PFSK-1 (cell line): ENCODE data around the gene MSS51.

Source experiments
- FOXP2 ChIP-seq: optimal IDR thresholded peaks from 2 replicates; pipeline ENCODE3; 2011; ENCODE audit warnings: borderline replicate concordance, control low read depth, inconsistent platforms; ENCODE audit not compliant: insufficient read depth; ENCODE audit errors: extremely low read length, extremely low read depth
- POLR2AphosphoS5 ChIP-seq: IDR thresholded peaks from 2 replicates; pipeline ENCODE4 v1.6.1; 2012; ENCODE audit warnings: low read depth, mild to moderate bottlenecking, control low read depth, low read length, moderate library complexity
- REST ChIP-seq, 2 experiments: IDR thresholded peaks; 2 replicates each; pipeline versions ENCODE4 v1.6.1 to v1.8.0; 2011 to 2012; ENCODE audit warnings: low read depth in 2 of 2, low read length in 2 of 2, control low read depth in 1 of 2, inconsistent platforms in 1 of 2, mild to moderate bottlenecking in 1 of 2, moderate library complexity in 1 of 2; ENCODE audit not compliant: insufficient read depth in 1 of 2
- SIN3A ChIP-seq: IDR thresholded peaks from 2 replicates; pipeline ENCODE4 v1.6.1; 2012; ENCODE audit warnings: mild to moderate bottlenecking, low read length, moderate library complexity, borderline replicate concordance; ENCODE audit not compliant: insufficient read depth
- TAF1 ChIP-seq: IDR thresholded peaks from 2 replicates; pipeline ENCODE4 v1.6.1; 2012; ENCODE audit warnings: low read length, control low read depth, borderline replicate concordance; ENCODE audit not compliant: insufficient read depth

MSS51 gene

DNA sequence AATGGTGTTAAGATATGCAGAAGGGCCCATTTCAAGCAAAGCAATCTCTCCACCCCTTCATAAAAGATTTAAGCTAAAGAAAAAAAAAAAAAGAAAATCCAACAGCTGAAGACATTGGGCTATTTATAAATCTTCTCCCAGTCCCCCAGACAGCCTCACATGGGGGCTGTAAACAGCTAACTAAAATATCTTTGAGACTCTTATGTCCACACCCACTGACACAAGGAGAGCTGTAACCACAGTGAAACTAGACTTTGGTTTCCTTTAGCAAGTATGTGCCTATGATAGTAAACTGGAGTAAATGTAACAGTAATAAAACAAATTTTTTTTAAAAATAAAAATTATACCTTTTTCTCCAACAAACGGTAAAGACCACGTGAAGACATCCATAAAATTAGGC is 33.8 kb upstream of the MSS51 start:
- TF ChIP-seq TAF1 (no peak), FOXP2 (no peak), SIN3A (no peak), REST (IDR thresholded peaks at IDR 0.05; ENCODE audit: insufficient read depth in 1 of 2, low read depth in 2 of 2, low read length in 2 of 2) (no peak), POLR2AphosphoS5 (no peak)

- TF ChIP-seq REST (IDR thresholded peaks at IDR 0.05; ENCODE audit: insufficient read depth in 1 of 2, low read depth in 2 of 2, low read length in 2 of 2) (no peak), SIN3A (no peak)
Observed at GRCh38 chr10:73465978-73466726, 32.8 kb upstream of the MSS51 start.

DNA sequence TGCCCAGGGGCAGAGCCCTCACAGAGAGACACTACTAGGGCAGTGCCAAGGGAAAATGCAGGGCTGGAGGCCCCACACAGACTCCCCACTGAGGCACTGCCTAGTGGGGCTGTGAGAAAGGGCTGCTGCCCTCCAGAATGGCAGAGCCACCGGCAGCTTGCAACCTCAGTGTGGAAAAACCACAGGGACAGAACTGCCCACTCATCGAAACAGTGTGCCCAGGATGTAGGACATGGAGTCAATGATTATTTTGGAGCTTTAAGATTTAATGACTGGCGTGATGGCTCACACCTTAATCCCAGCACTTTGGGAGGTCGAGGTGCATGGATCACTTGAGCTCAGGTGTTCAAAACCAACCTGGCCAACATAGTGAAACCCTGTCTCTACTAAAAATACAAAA is 27.5 kb upstream of the MSS51 start:
- no peak for TF ChIP-seq FOXP2
- TF ChIP-seq REST (IDR thresholded peaks at IDR 0.05; ENCODE audit: insufficient read depth in 1 of 2, low read depth in 2 of 2, low read length in 2 of 2): no peak
- TF ChIP-seq SIN3A: no peak

DNA sequence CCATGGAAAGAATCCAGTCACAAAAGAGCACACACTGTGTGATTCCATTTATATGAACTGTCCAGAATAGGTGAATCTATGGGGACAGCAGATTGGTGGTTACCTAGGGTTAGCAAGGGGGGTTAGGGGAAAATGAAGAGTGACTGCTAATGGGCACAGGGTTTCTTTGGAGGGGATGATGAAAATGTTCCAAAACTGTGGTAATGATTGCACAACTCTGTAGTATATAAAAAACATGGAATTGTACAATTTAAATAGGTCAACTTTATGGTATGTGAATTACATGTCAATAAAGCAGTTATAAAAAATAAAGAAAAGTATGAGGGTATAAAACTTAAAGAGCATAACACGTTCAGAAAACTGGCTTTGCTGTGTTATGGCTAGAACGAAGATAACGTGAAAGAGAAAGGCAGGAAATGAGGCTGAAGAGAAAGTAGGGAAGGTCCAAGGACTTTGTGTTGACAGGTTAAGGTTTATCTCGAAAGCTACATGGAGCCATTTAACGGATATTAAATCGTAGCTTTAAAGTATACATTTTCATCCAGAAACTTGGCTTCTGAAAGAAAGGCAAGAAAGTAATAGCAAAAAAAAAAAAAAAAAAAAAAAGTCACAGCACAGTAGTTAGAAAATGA is 26.4 kb upstream of the MSS51 start:
- TF ChIP-seq FOXP2 (no peak), REST (IDR thresholded peaks at IDR 0.05; ENCODE audit: insufficient read depth in 1 of 2, low read depth in 2 of 2, low read length in 2 of 2) (no peak), POLR2AphosphoS5 (no peak)
